Measurements from ENCODE around the gene TMTC3. TPM values are rescaled to one million over a fixed set of nuclear protein-coding genes. Genes with fewer than 3 reads are reported as not detected.
"Not testable (repeated sequence)": the region's sequence is repeated elsewhere in the genome, so short reads cannot be mapped to it uniquely, and the experiment has no call there.

The TMTC3 gene
- total RNA-seq, 1 experiment from 2014 or later, result 30.8 TPM

- Mint-ChIP-seq H3K27ac (ENCODE audit: unreplicated experiment) (no peak overlapping the region), H3K4me1 (ENCODE audit: low read depth, unreplicated experiment) (peaks cover 8% of the 10 kb centered on the region), H3K4me3 (ENCODE audit: low read depth, unreplicated experiment) (no peak overlapping the region), H3K9me3 (ENCODE audit: low read depth, unreplicated experiment) (no peaks in the 10 kb centered on the region), H3K27me3 (ENCODE audit: unreplicated experiment) (no peaks in the 10 kb centered on the region), H3K36me3 (ENCODE audit: insufficient read depth, unreplicated experiment) (no peaks in the 10 kb centered on the region)
- TF ChIP-seq CTCF (IDR thresholded peaks at IDR 0.05; ENCODE audit: unreplicated experiment), result no peak
- no TSS peak for BruUV-seq (replicated peaks)
- CTCF ChIA-PET, result no interaction called here
- no peak for DNase-seq
- intact Hi-C loops (cut with micrococcal nuclease; ENCODE audit: unreplicated experiment), result no loop called here
These were observed 14.3 kb upstream of the TMTC3 start for GRCh38 chr12:88127855-88128254.

GRCh38 chr12:88132392-88132791 lies 9.7 kb upstream of the TMTC3 start:
- intact Hi-C loops (cut with micrococcal nuclease; ENCODE audit: unreplicated experiment), result no loop called here
- BruUV-seq (replicated peaks), result no TSS peak
- no peaks in the 10 kb centered on the region for H3K9me3 Mint-ChIP-seq (ENCODE audit: low read depth, unreplicated experiment)
- H3K27me3 Mint-ChIP-seq (ENCODE audit: unreplicated experiment), result no peaks in the 10 kb centered on the region
- H3K4me1 Mint-ChIP-seq (ENCODE audit: low read depth, unreplicated experiment), result peaks cover 12% of the 10 kb centered on the region
- CTCF ChIA-PET, result no interaction called here
- TF ChIP-seq CTCF (IDR thresholded peaks at IDR 0.05; ENCODE audit: unreplicated experiment), result no peak
- no peak overlapping the region for H3K4me3 Mint-ChIP-seq (ENCODE audit: low read depth, unreplicated experiment)
- DNase-seq, result no peak
- H3K36me3 Mint-ChIP-seq (ENCODE audit: insufficient read depth, unreplicated experiment), result peaks cover 4% of the 10 kb centered on the region
- H3K27ac Mint-ChIP-seq (ENCODE audit: unreplicated experiment), result no peak overlapping the region

GRCh38 chr12:88133181-88133580 lies 8.9 kb upstream of the TMTC3 start:
- H3K4me3 Mint-ChIP-seq (ENCODE audit: low read depth, unreplicated experiment); H3K27ac Mint-ChIP-seq (ENCODE audit: unreplicated experiment); DNase-seq; CTCF ChIA-PET; BruUV-seq (replicated peaks); H3K27me3 Mint-ChIP-seq (ENCODE audit: unreplicated experiment); intact Hi-C loops (cut with micrococcal nuclease; ENCODE audit: unreplicated experiment); H3K36me3 Mint-ChIP-seq (ENCODE audit: insufficient read depth, unreplicated experiment); H3K9me3 Mint-ChIP-seq (ENCODE audit: low read depth, unreplicated experiment): not testable (repeated sequence)
- H3K4me1 Mint-ChIP-seq (ENCODE audit: low read depth, unreplicated experiment), result peaks cover 12% of the 10 kb centered on the region

- intact Hi-C loops (cut with micrococcal nuclease; ENCODE audit: unreplicated experiment); CTCF ChIA-PET; H3K27me3 Mint-ChIP-seq (ENCODE audit: unreplicated experiment); DNase-seq; BruUV-seq (replicated peaks); H3K9me3 Mint-ChIP-seq (ENCODE audit: low read depth, unreplicated experiment); H3K4me3 Mint-ChIP-seq (ENCODE audit: low read depth, unreplicated experiment); H3K27ac Mint-ChIP-seq (ENCODE audit: unreplicated experiment); H3K4me1 Mint-ChIP-seq (ENCODE audit: low read depth, unreplicated experiment): not testable (repeated sequence)
- H3K36me3 Mint-ChIP-seq (ENCODE audit: insufficient read depth, unreplicated experiment), result peaks cover 24% of the 10 kb centered on the region
These were observed 2.4 kb upstream of the TMTC3 start for GRCh38 chr12:88139711-88140110.

- peak overlapping the region; percentile 83 for H3K27ac Mint-ChIP-seq (ENCODE audit: unreplicated experiment)
- no peak for TF ChIP-seq CTCF (IDR thresholded peaks at IDR 0.05; ENCODE audit: unreplicated experiment)
- CTCF ChIA-PET, result interaction anchor here (1.0 kb wide), 2 partner anchors 252 to 439 kb away, joined by 3 to 5 read pairs; partner anchors contain the start of gene KITLG
- intact Hi-C loops (cut with micrococcal nuclease; ENCODE audit: unreplicated experiment), result no loop called here
- peaks cover 24% of the 10 kb centered on the region for H3K36me3 Mint-ChIP-seq (ENCODE audit: insufficient read depth, unreplicated experiment)
- H3K9me3 Mint-ChIP-seq (ENCODE audit: low read depth, unreplicated experiment), result no peaks in the 10 kb centered on the region
- DNase-seq, result peak; percentile 2
- H3K27me3 Mint-ChIP-seq (ENCODE audit: unreplicated experiment), result no peaks in the 10 kb centered on the region
- H3K4me3 Mint-ChIP-seq (ENCODE audit: low read depth, unreplicated experiment), result peak overlapping the region; percentile 92
- TSS peak; percentile 78 for BruUV-seq (replicated peaks)
- H3K4me1 Mint-ChIP-seq (ENCODE audit: low read depth, unreplicated experiment), result peaks cover 17% of the 10 kb centered on the region
These were observed 708 bp upstream of the TMTC3 start for GRCh38 chr12:88141425-88141773.

All from Calu3 (cell line).